Measurements from ENCODE around the gene NHSL2. TPM values are rescaled to one million over a fixed set of nuclear protein-coding genes. Genes with fewer than 3 reads are reported as not detected.

The NHSL2 gene
- total RNA-seq, 4 donors from 2014 or later = 1.9 to 8.8 (median 2.4) TPM

- DNase-seq (ENCODE audit: low spot score in 2 of 2) = no peak
- no peak overlapping the region for H3K4me3 ChIP-seq (ENCODE audit: low read depth, poor library complexity, severe bottlenecking)
- no peak for TF ChIP-seq CTCF (IDR thresholded peaks at IDR 0.05)
- TF ChIP-seq POLR2A (IDR thresholded peaks at IDR 0.05) = no peak
- intact Hi-C loops (cut with DNase I; ENCODE audit: low total_unique reads) = no loop called here
- 89 to 100% methylated on average over 1 of the region's 1 CpG for WGBS, 2 donors
These were observed 88.9 kb downstream of the NHSL2 start for GRCh38 chrX:71999535-71999934.

- DNase-seq (ENCODE audit: low spot score in 2 of 2) = peak in 1 of 2 donors; percentile 37
- TF ChIP-seq CTCF (IDR thresholded peaks at IDR 0.05) = no peak
- TF ChIP-seq POLR2A (IDR thresholded peaks at IDR 0.05) = no peak
- intact Hi-C loops (cut with DNase I; ENCODE audit: low total_unique reads) = no loop called here
- H3K4me3 ChIP-seq (ENCODE audit: low read depth, poor library complexity, severe bottlenecking) = no peak overlapping the region
- 61 to 62% methylated on average over 3 of the region's 3 CpGs for WGBS, 2 donors
These were observed 90.8 kb downstream of the NHSL2 start for GRCh38 chrX:72001471-72001870.

- WGBS, 2 donors = 62 to 63% methylated on average over 2 of the region's 2 CpGs
- DNase-seq (ENCODE audit: low spot score in 2 of 2) = peak in 1 of 2 donors; percentile 18
- H3K4me3 ChIP-seq (ENCODE audit: low read depth, poor library complexity, severe bottlenecking) = no peak overlapping the region
- TF ChIP-seq CTCF (IDR thresholded peaks at IDR 0.05) (no peak), POLR2A (IDR thresholded peaks at IDR 0.05) (no peak)
- intact Hi-C loops (cut with DNase I; ENCODE audit: low total_unique reads) = no loop called here
These were observed 91.3 kb downstream of the NHSL2 start for GRCh38 chrX:72001906-72002305.

- intact Hi-C loops (cut with DNase I; ENCODE audit: low total_unique reads) = no loop called here
- DNase-seq (ENCODE audit: low spot score in 2 of 2) = peak in 1 of 2 donors; percentile 28
- no peak overlapping the region for H3K4me3 ChIP-seq (ENCODE audit: low read depth, poor library complexity, severe bottlenecking)
- TF ChIP-seq CTCF (IDR thresholded peaks at IDR 0.05) = no peak
- TF ChIP-seq POLR2A (IDR thresholded peaks at IDR 0.05) = no peak
- 68 to 76% methylated on average over 6 of the region's 6 CpGs for WGBS, 2 donors
These were observed 92.2 kb downstream of the NHSL2 start for GRCh38 chrX:72002875-72003274.

GRCh38 chrX:72003811-72004750 is 93.4 kb downstream of the NHSL2 start:
- intact Hi-C loops (cut with DNase I; ENCODE audit: low total_unique reads) = no loop called here
- no peak overlapping the region for H3K4me3 ChIP-seq (ENCODE audit: low read depth, poor library complexity, severe bottlenecking)
- DNase-seq (ENCODE audit: low spot score in 2 of 2) = peak in 1 of 2 donors; percentile 83
- 34 to 45% methylated on average over 7 to 17 of the region's 17 CpGs for WGBS, 2 donors
- no peak for TF ChIP-seq CTCF (IDR thresholded peaks at IDR 0.05)
- no peak for TF ChIP-seq POLR2A (IDR thresholded peaks at IDR 0.05)

All from lower leg skin (tissue), 4 donors.